PC-9 (cell line): ENCODE results near the gene HRH1. TPM values are rescaled to one million over a fixed set of nuclear protein-coding genes. Genes with fewer than 3 reads are reported as not detected.

ENCODE experiments used
- BruUV-seq: library from RNA; stranded (reverse); fragments of 400-500 nt; replicated peaks from 2 replicates; lab custom pipeline; 2021; lab: Mats Ljungman, UMichigan
- CTCF ChIA-PET: fragments of 300-600 bp; sonication (Branson Sonifier 250); formaldehyde crosslinking; loops from one replicate; lab custom pipeline; 2022; ENCODE audit warnings: antibody characterized with exemption; lab: Charles Lee
- POLR2A ChIA-PET: fragments of 300-600 bp; sonication (Branson Sonifier 250); formaldehyde crosslinking; loops from one replicate; lab custom pipeline; 2022; ENCODE audit warnings: antibody characterized with exemption; ENCODE audit not compliant: unreplicated experiment; lab: Charles Lee
- DNase-seq, 2 experiments: peaks; one replicate each; pipeline versions ENCODE4 v3.0.0 to v3.0.0-alpha.2; 2015 to 2022; ENCODE audit warnings: mixed read lengths in 1 of 2
- H2AFZ ChIP-seq: fragments of 200-600 bp; sonication (generic); 2 replicates; pipeline ENCODE4 v1.8.1; 2017; ENCODE audit warnings: antibody characterized with exemption
- H3F3A ChIP-seq: fragments of 200-600 bp; sonication (generic); 2 replicates; pipeline ENCODE4 v1.8.1; 2017; ENCODE audit warnings: antibody characterized with exemption, mild to moderate bottlenecking, low read depth; ENCODE audit not compliant: insufficient read depth
- H3K27ac ChIP-seq: fragments of 200-600 bp; sonication (generic); 2 replicates; pipeline ENCODE4 v1.6.1; 2016; ENCODE audit warnings: mixed run types
- H3K27me3 ChIP-seq: fragments of 200-600 bp; sonication (generic); 2 replicates; pipeline ENCODE4 v1.6.1; 2016; ENCODE audit warnings: low read depth, mixed run types; ENCODE audit not compliant: insufficient read depth
- H3K36me3 ChIP-seq: fragments of 200-600 bp; sonication (generic); 2 replicates; pipeline ENCODE4 v1.6.1; 2016; ENCODE audit warnings: low read depth, mixed run types
- H3K4me1 ChIP-seq: fragments of 200-600 bp; sonication (generic); replicated peaks from 2 replicates; pipeline ENCODE4 v1.6.1; 2016; ENCODE audit warnings: mixed run types; ENCODE audit not compliant: insufficient read depth
- H3K4me2 ChIP-seq: fragments of 200-600 bp; sonication (generic); 2 replicates; pipeline ENCODE4 v1.6.1; 2017; ENCODE audit warnings: mixed run types
- H3K4me3 ChIP-seq: fragments of 200-600 bp; sonication (generic); 2 replicates; pipeline ENCODE4 v1.6.1; 2016; ENCODE audit warnings: mixed run types
- H3K79me2 ChIP-seq: fragments of 200-600 bp; sonication (generic); 2 replicates; pipeline ENCODE4 v1.6.1; 2017; ENCODE audit warnings: low read depth, mixed run types
- H3K9me2 ChIP-seq: fragments of 200-600 bp; sonication (generic); 2 replicates; pipeline ENCODE4 v1.8.1; 2017; ENCODE audit warnings: mild to moderate bottlenecking; ENCODE audit not compliant: insufficient read depth
- H3K9me3 ChIP-seq: fragments of 200-600 bp; sonication (generic); 2 replicates; pipeline ENCODE4 v1.8.1; 2016; ENCODE audit warnings: low read depth; ENCODE audit not compliant: insufficient read depth
- H4K20me1 ChIP-seq: fragments of 200-600 bp; sonication (generic); 2 replicates; pipeline ENCODE4 v1.8.1; 2017; ENCODE audit not compliant: insufficient read depth
- CTCF ChIP-seq: fragments of 200-600 bp; sonication (generic); conservative IDR thresholded peaks from 2 replicates; pipeline ENCODE4 v1.6.1; 2017; ENCODE audit warnings: mixed run types, antibody characterized with exemption, mild to moderate bottlenecking, moderate library complexity
- EZH2 ChIP-seq: fragments of 200-600 bp; sonication (generic); IDR thresholded peaks from 2 replicates; pipeline ENCODE4 v1.8.0; 2017; ENCODE audit warnings: antibody characterized with exemption, low read depth
- intact Hi-C: fragments of 100-400 bp; cut with micrococcal nuclease; formaldehyde crosslinking; loops from one replicate; pipeline ENCODE4 v1.10.0; 2022; ENCODE audit not compliant: unreplicated experiment
- total RNA-seq: library from RNA; stranded (reverse); gene quantifications from 2 replicates; pipeline ENCODE4 v1.2.3, GENCODE V29; 2021

The HRH1 gene
- total RNA-seq, 1 experiment from 2014 or later: 9.2 TPM

DNA sequence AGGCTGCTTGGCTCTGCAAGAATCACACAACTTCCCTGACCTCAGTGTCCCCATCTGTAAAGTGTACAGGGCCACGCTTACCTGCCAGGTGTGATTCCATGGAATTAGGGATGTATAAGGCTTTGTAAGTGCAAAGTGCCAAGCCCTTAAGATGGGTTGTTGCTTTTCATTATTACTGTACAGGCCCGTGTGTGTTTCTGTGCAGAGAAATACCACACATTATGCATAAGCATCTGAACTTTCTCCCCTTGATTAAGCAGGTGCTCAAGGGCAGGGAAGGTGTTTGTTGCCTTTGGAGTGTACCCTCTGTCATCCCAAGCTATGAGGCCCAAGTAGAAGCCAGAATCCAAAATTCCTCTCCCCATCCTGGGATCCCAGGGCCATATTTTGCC, 13.6 kb upstream of the HRH1 start:
- Histone ChIP-seq H3K27ac (peak overlapping the region; percentile 68), H3K9me3 (no peaks in the 10 kb centered on the region), H3K36me3 (no peaks in the 10 kb centered on the region), H3K27me3 (no peaks in the 10 kb centered on the region), H3K4me3 (peak overlapping the region; percentile 28; the same call in 1 of the 2 replicates), H3K79me2 (no peaks in the 10 kb centered on the region), H4K20me1 (no peaks in the 10 kb centered on the region), H3K4me2 (peak overlapping the region; percentile 64), H2AFZ (no peak overlapping the region), H3F3A (peaks cover 56% of the 10 kb centered on the region), H3K4me1 (peaks cover 53% of the 10 kb centered on the region), H3K9me2 (no peaks in the 10 kb centered on the region)
- CTCF ChIA-PET: no interaction called here
- no TSS peak for BruUV-seq
- intact Hi-C loops: no loop called here
- DNase-seq: no peak
- TF ChIP-seq CTCF (no peak), EZH2 (no peak)
- POLR2A ChIA-PET: interaction anchor here (0.6 kb wide), 1 partner anchor 43 kb away, joined by 12 read pairs; no protein-coding TSS in a partner anchor

DNA sequence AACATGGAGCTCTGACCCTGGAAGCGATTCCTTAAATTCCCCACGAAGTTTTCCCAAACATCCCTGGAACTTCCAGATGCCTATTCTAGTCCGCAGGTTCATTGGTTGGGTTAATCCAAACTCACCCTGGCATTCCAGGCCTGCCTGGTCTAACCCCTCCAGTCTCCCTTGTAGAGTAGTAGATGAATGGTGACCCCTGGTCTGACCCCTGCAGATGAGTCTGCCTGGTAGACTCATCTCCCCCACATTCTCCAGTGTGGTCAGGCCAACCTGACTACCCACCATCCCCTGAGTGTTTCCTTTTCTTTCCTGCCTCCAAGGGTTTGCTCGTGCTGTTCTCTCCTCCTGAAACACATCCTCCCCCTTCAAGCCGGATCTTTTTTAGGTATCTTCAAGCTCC, 10.8 kb upstream of the HRH1 start:
- H3K9me3 ChIP-seq: no peaks in the 10 kb centered on the region
- ChIA-PET POLR2A (interaction anchor here (0.6 kb wide), 1 partner anchor 85 kb away, joined by 9 read pairs; no protein-coding TSS in a partner anchor), CTCF (no interaction called here)
- no peak for TF ChIP-seq CTCF
- no peak overlapping the region for H3K27ac ChIP-seq
- intact Hi-C loops: no loop called here
- H3K36me3 ChIP-seq: no peaks in the 10 kb centered on the region
- H3K79me2 ChIP-seq: no peaks in the 10 kb centered on the region
- H3K4me3 ChIP-seq: no peak overlapping the region
- H4K20me1 ChIP-seq: no peaks in the 10 kb centered on the region
- H3K27me3 ChIP-seq: no peaks in the 10 kb centered on the region
- no peaks in the 10 kb centered on the region for H3K9me2 ChIP-seq
- no peak overlapping the region for H2AFZ ChIP-seq
- BruUV-seq: no TSS peak
- no peak for DNase-seq
- H3K4me2 ChIP-seq: no peak overlapping the region
- H3F3A ChIP-seq: peaks cover 48% of the 10 kb centered on the region
- H3K4me1 ChIP-seq: peaks cover 59% of the 10 kb centered on the region

GRCh38 chr3:11144996-11145395, 9.3 kb upstream of the HRH1 start:
- CTCF ChIA-PET: interaction anchor here (0.6 kb wide), 2 partner anchors 8 to 38 kb away, joined by 3 to 4 read pairs; no protein-coding TSS in a partner anchor
- Histone ChIP-seq H3K79me2 (no peaks in the 10 kb centered on the region), H3K4me2 (peak overlapping the region; percentile 41; the same call in 1 of the 2 replicates), H4K20me1 (no peaks in the 10 kb centered on the region), H3K27me3 (no peaks in the 10 kb centered on the region), H2AFZ (no peak overlapping the region), H3K9me3 (no peaks in the 10 kb centered on the region), H3K4me3 (no peak overlapping the region), H3K36me3 (no peaks in the 10 kb centered on the region), H3K9me2 (no peaks in the 10 kb centered on the region), H3K4me1 (peaks cover 50% of the 10 kb centered on the region), H3F3A (peaks cover 38% of the 10 kb centered on the region), H3K27ac (peak overlapping the region; percentile 63)
- POLR2A ChIA-PET: no interaction called here
- intact Hi-C loops: no loop called here
- BruUV-seq: no TSS peak
- no peak for DNase-seq
- no peak for TF ChIP-seq CTCF
- no peak for TF ChIP-seq EZH2
